SW480 (cell line): Measurements from ENCODE around the gene LAMC1.
A peak's percentile ranks its signal among the peaks of the same experiment; 100 is the strongest.
"Not testable (repeated sequence)": the region's sequence is repeated elsewhere in the genome, so short reads cannot be mapped to it uniquely, and the experiment has no call there.

Source experiments
- DNase-seq: peaks from one replicate; pipeline ENCODE4 v3.0.0-alpha.2; 2016; ENCODE audit warnings: low spot score

LAMC1 gene

DNA sequence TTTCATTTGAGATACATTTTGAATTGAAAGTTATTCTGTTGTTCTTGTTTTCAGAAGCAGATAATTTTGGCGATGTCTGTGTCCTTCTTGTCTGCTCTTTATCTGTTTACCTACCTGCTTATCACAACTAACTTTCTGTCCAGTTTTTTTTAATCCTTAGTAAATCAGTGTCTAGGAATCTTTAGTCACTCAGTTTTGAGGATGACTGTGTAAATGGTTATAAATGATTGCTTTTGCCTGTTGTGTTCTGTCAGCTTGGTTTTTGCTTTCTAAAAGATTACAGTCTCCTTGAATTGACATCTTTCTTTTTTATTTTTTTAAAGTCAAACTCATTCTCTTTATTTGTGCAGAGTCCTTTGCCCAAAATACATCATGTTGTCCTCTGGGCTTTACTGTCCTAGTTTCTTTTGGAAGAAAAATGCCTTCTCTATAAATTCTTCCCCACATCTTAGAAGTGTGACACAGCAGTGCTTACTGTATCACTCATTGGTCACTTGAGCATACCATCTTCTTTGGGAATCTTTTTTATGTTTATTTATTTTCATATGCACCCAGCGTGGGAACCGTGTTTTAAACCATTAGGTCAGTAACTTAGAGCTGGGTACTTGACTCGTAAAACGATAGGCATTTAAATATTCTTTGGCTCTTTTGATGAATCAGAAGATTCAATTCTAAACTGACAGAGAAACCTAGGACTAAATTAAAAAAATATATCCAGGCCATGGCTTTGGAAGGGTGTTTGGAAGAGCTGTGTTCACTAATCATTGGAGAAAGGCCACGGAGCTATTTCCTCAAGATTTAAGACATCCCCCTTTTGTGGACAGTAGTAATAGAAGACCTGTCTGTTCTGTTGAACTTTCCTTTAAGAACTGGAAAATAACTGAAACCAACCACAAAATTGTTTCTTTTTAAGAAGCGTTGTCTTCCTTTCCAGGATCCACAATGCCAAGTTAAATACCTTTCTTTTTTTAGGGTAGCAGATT, 20.9 kb downstream of the LAMC1 start:
- no peak for DNase-seq

DNA sequence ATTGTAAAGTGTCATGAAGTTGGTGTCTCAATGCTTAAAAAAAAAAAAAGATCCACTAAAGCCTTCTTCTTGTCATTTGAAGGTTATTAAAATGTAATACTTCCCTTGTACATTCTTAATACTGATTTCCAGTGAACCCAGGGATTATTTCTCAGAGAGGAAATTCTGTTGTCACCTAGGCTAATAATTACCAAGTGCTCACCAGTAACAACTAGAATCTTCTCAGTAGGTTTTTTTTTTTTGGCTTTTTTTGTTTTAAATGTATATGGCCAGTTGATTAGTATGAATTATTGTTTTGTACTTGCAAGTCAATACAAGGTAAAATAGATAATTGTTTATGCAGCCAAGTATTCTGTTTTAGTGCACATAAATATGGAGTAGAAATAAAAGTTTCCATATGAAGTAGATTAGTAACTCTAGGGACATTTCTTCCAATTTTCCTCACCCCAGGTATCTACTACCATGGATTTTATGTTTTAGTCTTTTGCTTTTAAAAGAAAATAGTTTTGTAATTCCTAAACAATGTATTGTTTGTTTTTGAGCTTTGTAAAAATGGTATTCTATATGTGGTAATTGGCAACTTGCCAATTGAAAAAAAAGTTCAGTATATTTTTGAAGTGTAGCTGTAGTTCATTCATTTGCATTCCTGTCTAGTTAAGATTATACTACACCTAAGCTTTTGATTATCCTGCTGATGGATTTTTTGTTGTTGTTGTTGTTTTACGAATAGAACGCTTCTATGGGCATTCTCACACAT, 21.9 kb downstream of the LAMC1 start:
- no peak for DNase-seq

DNA sequence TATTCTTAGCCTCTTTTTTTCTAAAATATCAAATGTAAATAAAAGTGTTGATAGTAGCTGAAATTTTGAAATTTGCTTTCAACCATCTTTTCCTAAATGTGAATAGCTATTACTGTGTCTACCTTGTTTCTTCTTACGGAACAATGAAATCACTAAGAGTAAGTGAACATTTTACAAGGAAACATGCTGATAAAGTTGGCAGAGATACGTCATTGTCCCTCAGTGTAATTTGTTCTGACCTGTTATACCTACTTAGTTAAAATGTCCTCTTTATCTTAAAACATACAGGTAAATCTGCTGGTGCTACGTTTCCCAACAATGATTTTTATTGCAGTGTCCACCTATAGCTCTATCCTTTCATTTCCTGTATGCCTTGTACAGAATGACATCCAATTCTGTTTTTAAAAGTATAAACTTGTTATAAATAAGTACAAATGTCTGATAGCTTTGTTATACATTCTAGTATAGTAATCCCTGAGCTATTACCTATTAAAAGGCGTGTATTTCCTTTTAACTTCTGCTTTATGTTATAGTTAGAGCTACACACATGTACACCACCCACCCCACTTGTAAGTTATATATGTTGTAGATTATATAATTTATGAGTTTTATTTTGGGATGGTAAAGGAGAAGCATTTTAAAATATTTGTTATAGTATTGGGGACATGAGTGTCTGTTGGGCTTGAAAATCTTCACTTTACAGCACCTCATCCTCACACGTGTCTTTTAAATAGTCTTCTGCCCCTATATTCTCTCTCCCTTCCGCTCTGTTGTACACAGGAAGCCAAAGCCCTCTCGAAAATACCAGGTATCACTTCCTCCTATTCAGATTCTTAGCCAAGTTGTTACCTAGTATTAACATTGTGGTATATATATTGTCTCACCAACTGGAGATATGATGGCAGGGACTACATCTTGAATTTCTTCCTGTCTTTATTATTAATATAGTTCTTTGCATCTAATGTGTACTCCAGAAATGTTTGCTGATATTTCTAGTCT, 25.2 kb downstream of the LAMC1 start:
- DNase-seq = no peak

DNA sequence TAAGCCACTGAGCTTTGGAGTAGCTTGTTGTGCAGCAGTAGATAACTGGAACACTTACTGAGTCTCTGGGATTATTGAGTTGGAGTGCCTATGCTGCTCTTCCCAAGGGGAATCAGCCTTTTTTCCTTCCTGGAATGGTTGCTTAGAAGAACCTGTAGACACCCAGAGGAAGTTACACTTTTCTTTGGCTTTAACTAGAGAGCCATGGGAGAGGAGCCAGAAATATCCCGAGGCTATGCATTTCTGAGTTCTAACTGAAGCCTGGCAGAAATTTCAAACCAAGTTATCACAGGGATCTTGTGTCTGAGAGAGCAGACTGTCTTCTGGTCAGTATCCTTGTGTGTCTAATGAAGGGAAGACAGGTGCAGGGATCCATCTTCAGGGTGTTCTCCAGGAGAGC, 28.3 kb downstream of the LAMC1 start:
- no peak for DNase-seq

DNA sequence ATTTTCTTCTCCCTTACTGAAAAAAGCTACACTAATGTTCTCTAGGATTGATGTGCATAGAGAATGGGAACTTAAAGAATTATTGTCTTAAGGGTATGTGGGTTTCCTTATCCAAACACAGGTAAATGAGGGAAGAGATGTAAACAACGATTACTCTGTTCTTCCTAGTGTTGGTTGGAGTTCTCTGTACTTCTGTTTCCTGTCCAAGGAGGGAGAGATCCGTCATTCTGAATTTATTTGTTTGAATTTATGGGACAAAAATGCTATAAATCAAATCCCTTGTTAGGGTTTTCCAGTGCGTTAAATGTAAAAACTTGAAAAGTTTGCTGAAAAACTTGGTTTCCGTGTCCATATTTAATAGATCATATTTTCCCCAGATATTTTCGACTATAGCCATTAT, 29.6 kb downstream of the LAMC1 start:
- no peak for DNase-seq

DNA sequence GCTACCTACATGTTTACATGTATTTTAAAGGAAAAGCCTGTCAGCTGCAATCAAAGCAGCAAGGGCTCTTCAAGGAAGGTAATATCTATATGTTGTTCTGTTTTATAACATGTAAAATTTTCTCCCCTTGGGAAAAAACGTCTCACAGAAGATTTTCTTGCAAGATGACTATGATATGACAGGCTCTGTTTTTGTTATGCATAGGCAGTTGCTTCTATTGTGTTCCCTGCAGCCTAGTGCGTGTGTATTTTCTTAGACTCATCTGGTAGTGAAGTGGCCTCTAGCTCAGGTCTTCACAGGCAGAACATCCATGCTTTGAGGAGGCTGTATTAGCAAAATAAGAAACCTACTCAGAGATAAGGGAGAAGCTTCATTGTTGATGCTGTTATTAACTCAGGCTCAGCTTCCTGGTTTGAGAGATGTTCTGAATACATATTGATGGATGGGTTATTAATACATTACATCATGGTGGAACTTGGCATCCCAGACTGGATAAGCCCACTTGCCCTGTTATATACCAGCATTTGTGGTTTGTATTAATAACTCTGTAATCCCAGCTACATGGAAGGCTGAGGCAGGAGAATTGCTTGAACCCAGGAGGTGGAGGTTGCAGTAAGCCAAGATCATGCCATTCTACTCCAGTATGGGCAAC, 35.8 kb downstream of the LAMC1 start:
- no peak for DNase-seq

DNA sequence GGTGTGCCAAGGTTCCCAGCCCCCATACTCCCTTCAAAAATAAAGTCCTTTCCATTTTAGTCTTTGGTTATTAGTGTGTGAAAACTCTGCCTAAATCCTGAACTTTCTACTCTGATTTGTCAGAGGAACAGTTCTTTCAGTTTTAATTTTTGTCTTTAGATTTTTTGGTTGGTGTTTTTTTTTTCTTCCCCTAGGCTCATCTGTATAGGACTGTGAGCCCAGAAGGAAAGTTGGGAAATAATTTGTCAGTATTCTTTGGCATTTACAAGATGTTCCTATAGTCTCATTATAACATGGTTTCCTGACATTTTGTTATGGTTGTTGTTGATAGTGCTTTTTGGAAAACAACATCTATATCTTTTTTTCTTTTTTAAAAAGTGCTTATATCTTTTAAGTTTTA, 38.0 kb downstream of the LAMC1 start:
- no peak for DNase-seq

DNA sequence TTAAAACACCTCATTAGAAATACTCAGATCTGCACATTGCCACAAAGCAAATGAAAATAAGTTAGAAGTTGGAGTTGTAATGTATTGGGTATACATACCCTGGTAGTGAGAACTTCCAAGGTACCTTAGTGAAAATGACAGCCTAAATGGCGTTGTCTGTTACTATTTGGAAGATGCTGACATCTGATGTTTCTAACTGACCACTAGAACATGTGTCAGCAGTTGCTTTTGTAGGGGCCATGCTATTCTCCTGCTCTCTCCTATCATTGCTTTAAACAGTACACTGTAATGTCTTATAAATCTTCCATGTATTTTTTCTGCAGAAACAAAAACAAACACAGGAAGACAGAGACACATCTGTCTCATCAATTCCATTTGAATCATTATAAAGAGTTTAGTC, 40.1 kb downstream of the LAMC1 start:
- DNase-seq = no peak

DNA sequence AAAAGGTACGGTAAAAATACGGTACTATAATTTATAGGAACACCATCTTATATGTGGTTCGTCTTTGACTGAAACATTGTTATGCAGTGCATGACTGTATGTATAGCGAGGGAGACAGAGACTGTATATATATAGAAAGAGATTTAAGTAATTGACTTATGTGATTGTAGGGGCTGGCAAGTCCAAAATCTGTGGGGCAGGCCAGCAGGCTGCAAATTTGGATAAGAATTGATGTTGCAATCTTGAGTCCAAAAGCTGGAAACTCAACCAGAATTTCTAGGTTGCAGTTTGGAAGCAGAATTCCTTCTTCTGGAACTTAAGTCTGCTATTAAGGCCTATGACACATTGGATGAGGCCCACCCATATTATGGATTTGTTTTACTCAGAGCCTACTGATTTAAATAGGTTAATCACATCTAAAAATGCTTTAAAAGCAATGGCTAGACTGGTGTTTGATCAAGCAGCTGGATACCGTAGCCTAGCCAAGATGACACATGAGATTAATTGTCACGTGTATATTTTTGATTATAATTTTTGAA, 42.0 kb downstream of the LAMC1 start:
- DNase-seq = no peak

DNA sequence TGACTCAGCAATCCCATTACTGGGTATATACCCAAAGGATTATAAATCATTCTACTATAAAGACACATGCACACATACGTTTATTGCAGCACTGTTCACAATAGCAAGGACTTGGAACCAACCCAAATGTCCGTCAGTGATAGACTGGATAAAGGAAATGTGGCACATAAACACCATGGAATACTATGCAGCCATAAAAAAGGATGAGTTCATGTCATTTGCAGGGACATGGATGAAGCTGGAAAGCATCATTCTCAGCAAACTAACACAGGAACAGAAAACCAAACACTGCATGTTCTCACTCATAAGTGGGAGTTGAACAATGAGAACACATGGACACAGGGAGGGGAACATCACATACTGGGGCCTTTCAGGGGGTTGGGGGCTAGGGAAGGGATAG, 43.2 kb downstream of the LAMC1 start:
- DNase-seq = not testable (repeated sequence)

DNA sequence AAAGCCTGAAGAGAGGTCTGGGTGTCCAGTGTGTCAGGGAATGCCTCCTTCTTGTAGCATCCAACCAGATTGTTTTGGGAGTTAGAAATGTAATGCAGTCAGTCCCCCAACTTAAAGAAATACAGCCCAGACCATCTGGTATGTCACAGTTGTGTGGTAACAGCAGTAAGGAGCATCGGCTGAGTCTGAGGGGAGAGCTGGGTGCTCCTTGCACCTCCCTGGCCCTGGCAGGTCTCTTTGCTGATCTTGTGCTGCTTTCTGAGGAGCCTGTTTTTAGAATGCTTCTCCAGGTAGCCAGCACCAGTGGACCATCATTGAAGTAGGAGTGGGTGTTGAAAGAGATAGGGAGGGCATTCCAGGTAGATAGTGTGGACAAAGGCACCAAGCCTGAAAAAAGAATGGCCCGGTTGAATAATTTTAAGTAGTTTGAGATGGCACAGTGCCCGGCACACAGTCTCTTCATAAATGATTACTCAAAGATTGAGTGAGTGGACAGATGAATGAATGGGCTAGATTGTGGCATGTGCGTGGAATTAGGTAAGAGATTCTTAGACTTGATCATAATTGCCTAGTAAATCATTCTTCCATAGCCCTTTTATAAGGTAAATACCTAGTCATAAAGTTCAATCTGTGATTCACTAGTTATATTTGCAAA, 46.5 kb downstream of the LAMC1 start:
- no peak for DNase-seq

DNA sequence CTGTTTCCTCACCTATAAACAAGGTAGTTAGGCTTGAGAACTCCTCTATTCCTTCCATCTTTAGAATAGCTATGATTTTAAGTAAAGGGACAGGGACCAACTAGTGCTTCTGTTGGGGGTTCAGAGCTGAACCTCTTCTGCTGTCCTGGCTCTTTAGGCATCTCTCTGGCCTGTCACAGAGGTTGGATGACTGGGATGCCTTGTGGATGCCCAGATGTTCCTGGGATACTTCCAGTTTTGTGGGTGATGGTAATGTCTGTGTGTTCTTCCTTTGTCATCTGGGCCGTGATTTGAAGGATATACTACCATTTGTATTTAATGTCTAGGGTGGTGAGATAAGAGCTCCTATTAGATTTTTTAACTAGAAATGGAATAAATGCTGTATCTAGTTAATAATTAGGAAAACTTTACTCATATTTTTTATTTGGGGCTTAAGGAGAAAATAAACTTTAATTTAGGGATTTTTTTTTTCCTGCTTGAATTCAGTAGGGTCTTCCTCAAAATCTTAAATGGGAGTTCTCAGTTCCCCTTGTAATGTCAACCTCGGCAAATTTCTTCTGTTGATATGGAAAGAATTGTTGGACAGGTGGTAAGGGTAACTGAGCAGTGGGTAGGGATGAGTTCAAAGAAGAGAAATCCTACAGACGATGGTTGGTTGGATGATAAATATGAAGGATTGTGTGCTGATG, 47.2 kb downstream of the LAMC1 start:
- DNase-seq = no peak

DNA sequence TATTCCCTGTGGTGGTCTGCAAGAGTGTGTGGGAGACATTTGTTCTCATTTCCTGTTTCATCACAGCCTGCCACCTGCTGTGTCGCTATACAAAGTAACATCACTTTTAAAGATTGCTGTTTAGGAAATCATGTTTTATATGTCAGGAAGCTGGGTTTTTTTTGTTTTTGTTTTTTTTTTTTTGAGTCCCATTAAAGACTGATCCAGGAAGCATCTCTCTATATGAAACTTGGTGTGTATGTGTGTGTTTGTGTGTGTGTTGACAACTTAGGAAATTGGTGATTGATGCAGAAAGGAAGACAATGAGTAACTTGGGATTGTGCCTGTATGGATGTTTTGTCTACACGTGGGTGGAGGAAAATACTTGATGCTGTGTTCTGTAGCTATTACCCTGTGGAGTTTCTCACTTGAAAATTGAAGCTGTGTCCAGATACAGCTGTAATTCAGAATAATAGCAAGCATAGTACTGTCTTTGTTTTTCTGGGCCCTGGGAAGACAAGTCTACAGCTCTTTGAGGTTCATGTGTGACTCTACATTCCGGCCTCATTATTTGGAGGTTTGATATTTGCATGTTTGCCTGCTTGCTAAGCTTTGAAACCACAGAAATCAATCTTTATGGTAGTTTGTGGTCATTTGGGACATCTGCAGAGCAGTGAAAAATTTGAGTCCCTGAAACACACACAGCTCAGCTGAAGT, 47.9 kb downstream of the LAMC1 start:
- DNase-seq = peak; percentile 84

DNA sequence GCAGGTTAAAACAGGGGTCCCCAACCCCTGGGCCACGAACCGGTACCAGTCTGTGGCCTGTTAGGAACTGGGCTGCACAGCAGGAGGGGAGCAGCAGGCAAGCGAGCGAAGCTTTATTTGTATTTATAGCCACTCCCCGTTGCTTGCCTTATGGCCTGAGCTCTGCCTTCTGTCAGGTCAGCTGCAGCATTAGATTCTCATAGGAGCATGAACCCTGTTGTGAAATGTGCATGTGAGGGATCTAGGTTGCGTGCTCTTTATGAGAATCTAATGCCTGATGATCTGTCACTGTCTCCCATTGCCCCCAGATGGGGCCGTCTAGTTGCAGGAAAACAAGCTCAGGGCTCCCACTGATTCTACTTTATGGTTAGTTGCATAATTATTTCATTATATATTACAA, 49.4 kb downstream of the LAMC1 start:
- not testable (repeated sequence) for DNase-seq

DNA sequence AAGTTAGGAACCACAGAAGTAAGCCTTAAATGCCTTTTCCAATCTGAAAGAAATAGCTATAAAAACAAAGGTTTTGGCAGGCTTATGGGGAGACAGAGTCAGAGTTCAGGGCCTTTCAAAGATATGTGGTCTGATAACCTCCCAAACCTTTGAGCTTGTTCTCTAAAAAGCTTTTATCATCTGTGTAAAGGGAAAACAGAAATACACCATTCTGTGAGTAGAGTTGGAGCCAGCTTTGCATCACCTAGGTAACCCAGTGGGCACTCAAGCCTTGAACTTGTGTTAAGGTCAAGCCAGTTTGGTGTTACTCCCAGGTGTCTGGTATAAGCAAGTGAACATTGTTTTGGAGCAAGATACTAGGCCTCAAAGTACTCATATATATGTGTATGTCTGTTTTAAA, 50.1 kb downstream of the LAMC1 start:
- no peak for DNase-seq

DNA sequence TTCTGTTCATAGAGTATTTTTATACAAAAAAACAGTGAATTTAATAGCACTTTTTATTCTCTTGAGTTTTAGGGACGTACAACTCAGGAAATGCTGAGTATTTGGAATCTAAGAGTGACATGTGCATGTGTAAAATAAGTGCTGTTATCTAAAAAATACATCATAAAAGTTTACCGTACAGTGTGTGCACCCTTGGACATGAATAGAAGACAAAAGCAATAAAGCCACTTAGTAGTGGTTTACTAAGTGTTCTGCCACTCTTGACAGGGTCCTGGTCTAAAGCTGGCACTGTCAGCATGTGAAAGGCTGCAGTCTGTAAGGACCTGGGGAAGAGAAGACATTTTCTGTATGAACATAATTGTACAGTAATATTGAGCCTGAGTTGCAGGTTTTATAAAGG, 51.0 kb downstream of the LAMC1 start:
- no peak for DNase-seq

DNA sequence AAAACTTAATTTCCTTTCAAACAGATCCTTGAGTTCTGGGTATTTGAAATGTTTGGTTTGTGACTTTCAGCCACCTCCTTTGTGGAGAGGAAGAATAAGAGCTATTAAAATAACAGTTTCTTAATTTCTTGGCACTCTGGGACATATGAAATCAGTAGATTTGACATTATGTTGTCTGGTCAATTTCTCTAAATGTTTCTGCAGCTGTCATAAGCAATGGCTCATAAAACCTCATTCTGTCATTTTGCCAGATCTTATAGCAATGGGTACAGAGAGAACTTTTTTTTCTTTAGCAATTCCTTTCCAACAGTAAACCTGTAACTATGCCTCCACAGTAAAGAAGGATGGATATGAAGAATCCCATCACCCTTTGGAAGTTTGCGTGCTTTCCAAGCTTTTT, 52.6 kb downstream of the LAMC1 start:
- DNase-seq = no peak

DNA sequence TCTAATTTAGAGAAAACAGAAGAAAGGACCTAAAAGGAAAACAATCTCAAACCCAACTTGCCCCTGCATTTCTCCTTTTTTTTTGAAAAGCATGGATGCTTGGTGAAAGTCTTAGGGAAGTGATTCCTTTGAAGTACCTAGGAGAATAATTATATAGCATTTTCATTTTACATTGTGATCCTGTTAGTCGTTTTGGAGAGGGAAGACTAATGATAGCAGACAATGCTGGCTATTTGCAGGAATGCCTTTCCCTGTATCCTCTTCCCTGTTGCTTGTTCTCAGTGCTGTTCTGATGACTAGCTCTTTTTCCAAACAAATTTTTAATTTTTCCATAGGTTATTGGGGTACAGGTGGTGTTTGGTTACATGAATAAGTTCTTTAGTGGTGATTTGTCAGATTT, 53.9 kb downstream of the LAMC1 start:
- no peak for DNase-seq

DNA sequence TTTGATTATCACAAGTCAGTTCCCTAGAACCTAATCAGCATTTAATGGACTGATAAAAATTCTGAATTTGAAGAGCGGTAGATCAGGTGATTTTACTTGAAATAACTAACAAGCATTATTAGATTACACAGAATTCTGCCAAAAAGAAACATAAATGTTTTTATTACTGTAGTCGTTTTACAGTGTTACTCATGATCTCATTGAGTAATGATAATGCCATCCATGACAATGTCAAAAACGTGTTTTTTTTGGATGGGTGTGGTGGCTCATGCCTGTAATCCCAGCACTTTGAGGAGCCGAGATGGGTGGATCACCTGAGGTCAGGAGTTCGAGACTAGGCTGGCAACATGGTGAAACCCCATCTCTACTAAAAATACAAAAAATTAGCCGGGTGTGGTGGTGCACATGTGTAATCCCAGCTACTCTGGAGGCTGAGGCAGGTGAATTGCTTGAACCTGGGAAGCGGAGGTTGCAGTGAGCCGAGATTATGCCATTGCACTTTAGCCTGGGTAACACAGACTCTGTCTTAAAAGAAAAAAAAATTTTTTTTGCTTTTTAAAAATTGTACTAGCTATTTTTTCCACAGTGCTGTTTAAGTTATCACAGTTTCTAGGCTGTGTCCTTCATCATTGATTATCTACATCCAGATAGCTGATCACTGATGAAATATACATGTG, 56.6 kb downstream of the LAMC1 start:
- no peak for DNase-seq
